ENCODE data around the gene GULP1. TPM values are rescaled to one million over a fixed set of nuclear protein-coding genes. Genes with fewer than 3 reads are reported as not detected.

Gene GULP1
- total RNA-seq, 1 donor from 2014 or later = not detected

DNA sequence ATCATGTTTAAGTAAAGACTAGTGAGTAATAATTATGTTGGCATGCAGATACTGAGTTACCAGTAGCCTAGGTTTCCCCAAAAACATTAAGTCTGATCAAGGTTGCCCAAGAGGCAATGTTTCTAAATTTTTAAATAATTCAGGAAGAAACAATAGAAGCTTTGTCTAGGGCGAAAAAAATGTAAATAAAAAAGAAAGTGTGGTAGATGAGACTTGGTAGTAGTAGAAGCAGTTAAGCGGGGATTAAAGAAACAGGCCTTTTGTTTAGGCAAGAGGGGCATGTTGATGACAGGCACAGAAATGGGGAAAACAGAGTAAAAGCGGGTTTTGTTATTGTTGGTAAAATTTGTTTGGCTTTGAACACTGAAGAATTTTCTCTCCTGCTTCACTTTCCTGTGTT is 97.2 kb downstream of the GULP1 start:
- Mint-ChIP-seq H3K4me3 (no peak overlapping the region), H3K4me1 (no peaks in the 10 kb centered on the region), H3K36me3 (ENCODE audit: low read depth) (no peaks in the 10 kb centered on the region), H3K27ac (no peak overlapping the region), H3K9me3 (peaks cover 11% of the 10 kb centered on the region), H3K27me3 (no peaks in the 10 kb centered on the region)
- intact Hi-C loops (cut with micrococcal nuclease) = no loop called here
- DNase-seq (no peak), ATAC-seq (ENCODE audit: low read depth) (no peak)
- CTCF ChIA-PET = no interaction called here
- POLR2A ChIA-PET = no interaction called here
- TF ChIP-seq, protein P1, sequence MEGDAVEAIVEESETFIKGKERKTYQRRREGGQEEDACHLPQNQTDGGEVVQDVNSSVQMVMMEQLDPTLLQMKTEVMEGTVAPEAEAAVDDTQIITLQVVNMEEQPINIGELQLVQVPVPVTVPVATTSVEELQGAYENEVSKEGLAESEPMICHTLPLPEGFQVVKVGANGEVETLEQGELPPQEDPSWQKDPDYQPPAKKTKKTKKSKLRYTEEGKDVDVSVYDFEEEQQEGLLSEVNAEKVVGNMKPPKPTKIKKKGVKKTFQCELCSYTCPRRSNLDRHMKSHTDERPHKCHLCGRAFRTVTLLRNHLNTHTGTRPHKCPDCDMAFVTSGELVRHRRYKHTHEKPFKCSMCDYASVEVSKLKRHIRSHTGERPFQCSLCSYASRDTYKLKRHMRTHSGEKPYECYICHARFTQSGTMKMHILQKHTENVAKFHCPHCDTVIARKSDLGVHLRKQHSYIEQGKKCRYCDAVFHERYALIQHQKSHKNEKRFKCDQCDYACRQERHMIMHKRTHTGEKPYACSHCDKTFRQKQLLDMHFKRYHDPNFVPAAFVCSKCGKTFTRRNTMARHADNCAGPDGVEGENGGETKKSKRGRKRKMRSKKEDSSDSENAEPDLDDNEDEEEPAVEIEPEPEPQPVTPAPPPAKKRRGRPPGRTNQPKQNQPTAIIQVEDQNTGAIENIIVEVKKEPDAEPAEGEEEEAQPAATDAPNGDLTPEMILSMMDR (IDR thresholded peaks at IDR 0.05) = no peak

DNA sequence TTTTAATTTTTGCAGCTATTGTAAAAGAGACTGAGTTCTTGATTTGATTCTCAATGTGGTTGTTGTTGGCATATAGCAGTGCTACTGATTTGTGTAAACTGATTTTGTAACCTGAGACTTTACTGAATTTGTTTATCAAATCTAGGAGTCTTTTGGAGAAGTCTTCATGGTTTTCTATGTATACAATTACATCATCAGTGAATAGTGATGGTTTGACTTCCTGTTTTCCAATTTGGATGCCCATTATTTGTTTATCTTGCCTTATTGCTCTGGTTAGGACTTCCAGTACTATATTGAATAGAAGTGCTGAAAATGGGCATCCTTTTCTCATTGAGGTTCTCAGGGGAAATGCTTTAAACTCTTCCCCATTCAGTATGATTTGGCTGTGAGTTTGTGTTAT is 99.7 kb downstream of the GULP1 start:
- Mint-ChIP-seq H3K9me3 (peaks cover 8% of the 10 kb centered on the region), H3K27ac (no peak overlapping the region), H3K4me1 (no peaks in the 10 kb centered on the region), H3K4me3 (no peak overlapping the region), H3K36me3 (ENCODE audit: low read depth) (no peaks in the 10 kb centered on the region), H3K27me3 (no peaks in the 10 kb centered on the region)
- CTCF ChIA-PET = no interaction called here
- TF ChIP-seq, protein P1 (IDR thresholded peaks at IDR 0.05) = no peak
- DNase-seq = no peak
- ATAC-seq (ENCODE audit: low read depth) = no peak
- POLR2A ChIA-PET = no interaction called here
- intact Hi-C loops (cut with micrococcal nuclease) = no loop called here

DNA sequence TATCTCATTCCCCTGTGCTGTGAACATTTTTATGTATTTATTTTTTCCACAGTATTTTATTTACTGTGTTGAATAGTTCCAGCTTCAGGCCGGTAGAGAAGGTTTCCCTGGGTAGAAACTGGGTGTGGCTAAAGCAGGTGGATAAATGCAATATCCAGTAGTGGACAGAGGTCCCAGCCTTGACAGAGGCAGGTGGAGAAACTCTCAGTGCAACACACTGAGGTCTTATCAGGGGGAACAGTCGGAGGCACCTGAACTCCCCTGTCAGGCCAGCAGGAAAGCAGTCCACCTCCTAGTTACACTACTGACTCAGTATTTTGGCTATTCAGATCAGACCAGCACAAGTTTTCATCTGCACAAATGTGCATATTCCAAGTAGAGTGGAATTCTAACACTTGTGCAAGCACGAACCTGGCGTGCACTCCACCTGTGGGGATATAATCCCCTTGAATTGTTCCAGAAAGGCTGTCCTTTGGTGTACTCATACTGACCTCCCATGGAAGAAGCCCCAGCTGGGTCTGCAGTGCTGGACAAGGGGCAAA is 103.3 kb downstream of the GULP1 start:
- CTCF ChIA-PET = no interaction called here

DNA sequence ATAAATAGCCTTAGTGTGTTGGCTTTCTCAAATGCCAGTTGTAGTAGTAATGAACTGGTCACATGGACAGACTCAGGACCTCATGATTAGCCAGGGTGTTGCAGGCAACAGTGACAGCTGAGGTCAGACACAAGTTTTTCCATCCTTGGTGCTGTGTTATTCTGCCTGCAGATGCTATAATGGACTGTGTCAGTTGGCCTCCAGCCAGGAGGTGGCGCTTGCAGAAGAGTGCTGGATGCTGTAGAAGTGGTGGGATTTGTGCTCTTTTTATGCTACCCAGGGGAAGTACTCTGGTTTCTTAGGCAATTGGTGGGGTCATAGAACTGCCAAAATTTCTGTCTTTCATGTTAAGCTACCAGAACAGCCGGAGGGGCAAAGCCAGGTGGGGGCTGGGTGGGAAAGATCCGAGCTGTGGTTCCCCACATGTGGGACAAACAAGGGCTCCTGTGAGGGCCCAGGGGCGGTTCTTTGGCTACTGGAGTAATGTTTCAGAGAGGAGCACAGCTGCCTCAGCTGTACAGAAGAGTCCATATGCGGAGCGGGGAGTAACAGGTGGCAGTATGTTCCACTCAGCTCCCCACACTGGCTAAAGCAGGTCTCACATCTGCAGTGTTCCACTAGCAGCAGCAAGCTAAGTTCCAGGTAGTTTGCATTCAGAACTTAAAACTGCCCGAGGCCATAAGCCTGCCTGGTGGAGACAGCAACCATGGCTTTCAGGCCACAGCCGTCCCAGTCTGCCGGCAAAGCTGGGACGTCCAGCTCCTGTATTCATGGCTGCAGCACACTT is 104.4 kb downstream of the GULP1 start:
- ChIA-PET POLR2A (no interaction called here), CTCF (no interaction called here)
- Mint-ChIP-seq H3K9me3 (peaks cover 8% of the 10 kb centered on the region), H3K36me3 (ENCODE audit: low read depth) (no peaks in the 10 kb centered on the region), H3K4me1 (no peaks in the 10 kb centered on the region), H3K4me3 (no peak overlapping the region), H3K27ac (no peak overlapping the region), H3K27me3 (no peaks in the 10 kb centered on the region)
- no peak for ATAC-seq (ENCODE audit: low read depth)
- TF ChIP-seq, protein P1 (IDR thresholded peaks at IDR 0.05) = no peak
- DNase-seq = no peak
- intact Hi-C loops (cut with micrococcal nuclease) = no loop called here

More for the DNA sequence above, 103.3 kb downstream of the GULP1 start:
- DNase-seq (no peak), ATAC-seq (ENCODE audit: low read depth) (no peak)
- TF ChIP-seq, protein P1 (IDR thresholded peaks at IDR 0.05) = no peak
- POLR2A ChIA-PET = no interaction called here
- Mint-ChIP-seq H3K27ac (no peak overlapping the region), H3K4me1 (no peaks in the 10 kb centered on the region), H3K27me3 (no peaks in the 10 kb centered on the region), H3K36me3 (ENCODE audit: low read depth) (no peaks in the 10 kb centered on the region), H3K9me3 (peaks cover 8% of the 10 kb centered on the region), H3K4me3 (no peak overlapping the region)
- intact Hi-C loops (cut with micrococcal nuclease) = no loop called here

DNA sequence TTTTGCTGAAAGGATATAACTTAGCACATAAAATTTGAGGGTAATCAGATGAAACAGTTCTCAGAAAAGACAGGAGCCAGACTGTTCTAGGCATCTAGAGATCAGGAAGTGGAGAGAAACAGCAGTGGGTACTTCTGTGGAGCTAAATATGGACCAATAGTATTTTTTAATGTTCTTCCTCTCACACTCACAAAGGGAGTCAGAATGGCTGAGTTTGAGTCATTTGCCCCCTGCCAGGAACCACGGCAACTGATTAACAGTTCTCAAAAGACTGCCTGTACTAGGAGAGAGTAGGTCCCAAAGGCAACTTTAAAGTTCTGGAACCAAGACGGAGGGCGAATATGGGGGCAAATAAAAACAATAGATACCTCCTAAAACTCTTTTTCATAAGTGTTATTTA is 107.5 kb downstream of the GULP1 start:
- no peak overlapping the region for H3K27ac Mint-ChIP-seq
- no peaks in the 10 kb centered on the region for H3K4me1 Mint-ChIP-seq
- no peaks in the 10 kb centered on the region for H3K27me3 Mint-ChIP-seq
- TF ChIP-seq, protein P1 (IDR thresholded peaks at IDR 0.05) = no peak
- CTCF ChIA-PET = no interaction called here
- POLR2A ChIA-PET = no interaction called here
- H3K9me3 Mint-ChIP-seq = no peaks in the 10 kb centered on the region
- DNase-seq (no peak), ATAC-seq (ENCODE audit: low read depth) (no peak)
- H3K36me3 Mint-ChIP-seq (ENCODE audit: low read depth) = no peaks in the 10 kb centered on the region
- intact Hi-C loops (cut with micrococcal nuclease) = no loop called here
- no peak overlapping the region for H3K4me3 Mint-ChIP-seq
